ENCODE results near the gene USP11.

Gene USP11

GRCh38 chrX:47224266-47224895 lies 8.4 kb upstream of the USP11 start:
- DNase-seq: no peak
- TF ChIP-seq GATA1 (IDR thresholded peaks at IDR 0.05; ENCODE audit: low read depth, low read length) (no peak), POLR2A (IDR thresholded peaks at IDR 0.05; ENCODE audit: low read length) (no peak)

- TF ChIP-seq GATA1 (IDR thresholded peaks at IDR 0.05; ENCODE audit: low read depth, low read length): no peak
- TF ChIP-seq POLR2A (IDR thresholded peaks at IDR 0.05; ENCODE audit: low read length): no peak
- DNase-seq: no peak
Measured at GRCh38 chrX:47224896-47225290, 7.9 kb upstream of the USP11 start.

- TF ChIP-seq POLR2A (IDR thresholded peaks at IDR 0.05; ENCODE audit: low read length) (no peak), GATA1 (IDR thresholded peaks at IDR 0.05; ENCODE audit: low read depth, low read length) (no peak)
- DNase-seq: no peak
Measured at GRCh38 chrX:47226071-47226470, 6.7 kb upstream of the USP11 start.

GRCh38 chrX:47226531-47227333 lies 6.1 kb upstream of the USP11 start:
- no peak for DNase-seq
- TF ChIP-seq GATA1 (IDR thresholded peaks at IDR 0.05; ENCODE audit: low read depth, low read length) (no peak), POLR2A (IDR thresholded peaks at IDR 0.05; ENCODE audit: low read length) (no peak)

- no peak for DNase-seq
- TF ChIP-seq POLR2A (IDR thresholded peaks at IDR 0.05; ENCODE audit: low read length): no peak
- TF ChIP-seq GATA1 (IDR thresholded peaks at IDR 0.05; ENCODE audit: low read depth, low read length): no peak
Measured at GRCh38 chrX:47227334-47227583, 5.5 kb upstream of the USP11 start.

- DNase-seq: no peak
- no peak for TF ChIP-seq POLR2A (IDR thresholded peaks at IDR 0.05; ENCODE audit: low read length)
- no peak for TF ChIP-seq GATA1 (IDR thresholded peaks at IDR 0.05; ENCODE audit: low read depth, low read length)
Measured at GRCh38 chrX:47228550-47229270, 4.1 kb upstream of the USP11 start.

GRCh38 chrX:47229427-47229826 lies 3.4 kb upstream of the USP11 start:
- no peak for DNase-seq
- TF ChIP-seq GATA1 (IDR thresholded peaks at IDR 0.05; ENCODE audit: low read depth, low read length) (no peak), POLR2A (IDR thresholded peaks at IDR 0.05; ENCODE audit: low read length) (no peak)

GRCh38 chrX:47230136-47230868 lies 2.5 kb upstream of the USP11 start:
- DNase-seq: no peak
- TF ChIP-seq POLR2A (IDR thresholded peaks at IDR 0.05; ENCODE audit: low read length) (no peak), GATA1 (IDR thresholded peaks at IDR 0.05; ENCODE audit: low read depth, low read length) (no peak)

- DNase-seq: no peak
- TF ChIP-seq POLR2A (IDR thresholded peaks at IDR 0.05; ENCODE audit: low read length) (no peak), GATA1 (IDR thresholded peaks at IDR 0.05; ENCODE audit: low read depth, low read length) (no peak)
Measured at GRCh38 chrX:47231167-47231566, 1.6 kb upstream of the USP11 start.

GRCh38 chrX:47232197-47232802 lies 509 bp upstream of the USP11 start:
- TF ChIP-seq POLR2A (IDR thresholded peaks at IDR 0.05; ENCODE audit: low read length): no peak
- TF ChIP-seq GATA1 (IDR thresholded peaks at IDR 0.05; ENCODE audit: low read depth, low read length): no peak
- DNase-seq: no peak

- peak; percentile 98 to 99 for DNase-seq
- TF ChIP-seq GATA1 (IDR thresholded peaks at IDR 0.05; ENCODE audit: low read depth, low read length): no peak
- peak; percentile 23 for TF ChIP-seq POLR2A (IDR thresholded peaks at IDR 0.05; ENCODE audit: low read length)
Measured at GRCh38 chrX:47233333-47234113, 714 bp downstream of the USP11 start.

GRCh38 chrX:47234583-47234982 lies 1.8 kb downstream of the USP11 start:
- no peak for DNase-seq
- no peak for TF ChIP-seq GATA1 (IDR thresholded peaks at IDR 0.05; ENCODE audit: low read depth, low read length)
- no peak for TF ChIP-seq POLR2A (IDR thresholded peaks at IDR 0.05; ENCODE audit: low read length)

- no peak for DNase-seq
- TF ChIP-seq GATA1 (IDR thresholded peaks at IDR 0.05; ENCODE audit: low read depth, low read length): no peak
- TF ChIP-seq POLR2A (IDR thresholded peaks at IDR 0.05; ENCODE audit: low read length): no peak
Measured at GRCh38 chrX:47235691-47236103, 2.9 kb downstream of the USP11 start.

Measured in erythroblast (primary cell).